ENCODE measurements around the gene FAM107B.
"Not testable (repeated sequence)": the region's sequence is repeated elsewhere in the genome, so short reads cannot be mapped to it uniquely, and the experiment has no call there.

The FAM107B gene

DNA sequence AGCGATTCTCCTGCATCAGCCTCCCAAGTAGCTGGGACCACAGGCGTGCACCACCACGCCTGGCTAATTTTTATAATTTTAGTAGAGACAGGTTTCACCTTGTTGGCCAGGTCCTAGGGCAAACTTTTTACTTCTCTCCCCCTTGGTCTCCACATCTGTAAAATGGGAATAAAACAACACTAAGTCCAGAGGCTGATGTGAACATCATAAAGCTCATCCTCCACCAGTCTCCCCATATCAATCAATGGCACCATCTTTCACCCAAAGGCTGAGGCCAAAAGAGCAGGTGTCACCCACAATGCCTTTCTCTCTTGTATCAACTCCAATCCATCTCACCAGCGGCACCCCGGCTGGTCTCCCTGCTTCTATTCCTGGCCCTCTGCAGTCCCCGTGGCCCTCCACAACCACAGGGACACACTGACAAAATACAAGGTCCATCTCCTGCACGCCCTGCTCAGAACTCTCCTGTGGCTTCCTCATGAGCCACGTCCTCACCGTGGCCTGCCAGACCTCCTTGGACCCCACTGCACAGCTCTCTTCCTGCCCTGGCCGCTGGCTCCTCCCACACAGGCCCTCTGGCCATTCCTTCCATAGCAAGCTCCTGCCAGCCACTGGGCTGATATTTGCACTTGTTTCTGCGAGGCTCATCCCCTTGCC, 179.0 kb downstream of the FAM107B start:
- DNase-seq: no peak

DNA sequence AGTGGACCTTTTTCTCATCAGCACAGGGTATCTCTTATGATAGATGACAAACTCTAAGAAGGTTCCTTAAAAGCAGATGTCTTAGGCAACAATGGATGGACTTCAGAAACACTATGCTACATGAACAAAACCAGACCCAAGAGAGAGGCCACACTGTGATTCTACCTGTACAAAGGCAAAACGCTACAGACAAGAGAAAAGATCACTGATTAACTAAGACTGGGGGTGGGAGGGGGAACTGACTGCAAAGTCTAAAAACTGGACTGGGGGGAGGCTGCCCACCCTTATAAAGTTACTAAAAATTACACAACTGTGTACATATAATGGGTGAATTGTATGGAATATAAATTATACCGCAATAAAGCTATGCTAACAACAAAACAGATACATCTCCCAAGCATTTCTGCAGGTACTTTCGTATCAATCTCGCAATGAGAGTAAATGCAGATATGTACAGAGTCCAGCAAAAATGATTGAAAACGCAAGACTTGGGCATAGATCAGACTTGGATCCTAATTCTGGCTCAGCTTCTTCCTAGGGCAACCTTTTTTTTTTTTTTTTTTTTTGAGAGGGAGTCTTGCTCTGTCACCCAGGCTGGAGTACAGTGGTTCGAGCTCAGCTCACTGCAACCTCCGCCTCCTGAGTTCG, 179.7 kb downstream of the FAM107B start:
- DNase-seq: no peak

GRCh38 chr10:14593806-14594205, 180.9 kb downstream of the FAM107B start:
- DNase-seq: no peak

DNA sequence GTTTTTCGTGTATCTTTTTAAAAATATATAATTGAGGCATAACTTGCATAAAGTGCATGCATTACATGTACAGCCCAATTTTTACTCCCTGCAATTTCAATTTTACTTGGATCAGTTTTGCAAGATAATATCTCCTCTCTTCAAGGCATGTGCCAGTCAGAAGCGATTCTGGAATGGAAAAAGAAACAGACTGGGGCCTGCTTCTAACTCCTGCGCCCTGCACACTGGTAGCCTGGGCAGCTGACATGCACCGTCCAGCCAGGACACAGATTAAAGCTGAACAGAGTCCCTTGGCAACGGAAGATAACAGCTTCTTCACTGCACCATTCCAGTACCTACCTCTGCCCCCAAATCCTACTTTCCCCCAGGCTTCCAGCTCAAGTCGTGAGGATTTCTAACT, 182.1 kb downstream of the FAM107B start:
- DNase-seq: no peak

- DNase-seq: no peak
Observed at GRCh38 chr10:14592026-14592425, 182.7 kb downstream of the FAM107B start.

DNA sequence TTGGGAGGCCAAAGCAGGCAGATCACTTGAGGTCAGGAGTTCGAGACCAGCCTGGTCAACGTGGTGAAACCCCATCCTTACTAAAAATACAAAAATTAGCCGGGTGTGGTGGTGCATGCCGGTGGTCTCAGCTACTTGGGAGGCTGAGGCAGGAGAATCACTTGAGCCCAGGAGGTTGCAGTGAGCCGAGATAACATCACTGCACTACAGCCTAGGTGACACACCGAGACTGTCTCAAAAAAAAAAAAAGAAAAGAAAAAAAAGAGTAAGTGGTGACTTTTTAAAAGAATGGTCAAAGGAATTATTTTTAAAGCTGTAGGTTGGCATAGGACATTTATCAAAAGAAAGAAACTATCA, 185.8 kb downstream of the FAM107B start:
- not testable (repeated sequence) for DNase-seq

DNA sequence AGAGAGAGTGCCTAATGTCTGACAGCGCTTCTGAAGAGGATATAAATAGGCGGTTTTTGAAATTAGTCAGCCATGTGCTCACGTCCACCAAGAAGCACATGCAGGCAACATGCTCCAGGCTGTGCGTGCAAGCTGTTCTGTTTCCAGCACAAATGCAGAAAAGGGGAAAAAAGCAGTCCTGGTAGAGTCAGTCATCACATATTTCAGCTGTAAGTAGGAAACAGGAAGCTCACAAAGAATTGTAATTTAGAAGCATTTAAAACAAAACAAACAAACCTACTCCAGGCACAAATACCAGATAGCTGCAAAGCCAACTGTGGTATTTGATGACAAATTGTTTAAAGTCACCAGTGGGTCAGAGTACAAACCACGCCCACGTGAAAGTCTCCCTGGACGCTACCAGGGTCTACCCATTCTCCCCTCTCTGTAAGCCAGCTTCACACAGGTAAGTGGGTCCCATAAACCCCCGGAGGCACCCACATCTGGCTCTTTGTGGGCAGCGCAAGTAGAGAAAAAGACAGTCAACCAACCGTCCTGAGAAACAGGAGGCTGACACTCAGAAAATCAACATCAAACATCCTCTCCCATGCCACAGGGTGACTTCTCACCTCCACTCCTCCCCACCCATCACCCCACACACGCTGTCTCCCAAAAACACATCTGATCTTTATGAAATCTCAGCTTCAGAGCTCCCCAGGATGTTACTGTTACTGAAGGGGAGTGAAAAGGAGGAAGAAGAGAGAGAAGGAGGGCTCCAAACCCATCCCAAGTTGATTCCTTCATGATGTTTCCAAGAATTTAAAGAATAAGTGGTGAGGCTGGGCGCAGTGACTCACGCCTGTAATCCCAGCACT, 186.4 kb downstream of the FAM107B start:
- peak; percentile 89 for DNase-seq

- no peak for DNase-seq
Observed at GRCh38 chr10:14587540-14588083, 187.1 kb downstream of the FAM107B start.

GRCh38 chr10:14586901-14587300, 187.8 kb downstream of the FAM107B start:
- no peak for DNase-seq

DNA sequence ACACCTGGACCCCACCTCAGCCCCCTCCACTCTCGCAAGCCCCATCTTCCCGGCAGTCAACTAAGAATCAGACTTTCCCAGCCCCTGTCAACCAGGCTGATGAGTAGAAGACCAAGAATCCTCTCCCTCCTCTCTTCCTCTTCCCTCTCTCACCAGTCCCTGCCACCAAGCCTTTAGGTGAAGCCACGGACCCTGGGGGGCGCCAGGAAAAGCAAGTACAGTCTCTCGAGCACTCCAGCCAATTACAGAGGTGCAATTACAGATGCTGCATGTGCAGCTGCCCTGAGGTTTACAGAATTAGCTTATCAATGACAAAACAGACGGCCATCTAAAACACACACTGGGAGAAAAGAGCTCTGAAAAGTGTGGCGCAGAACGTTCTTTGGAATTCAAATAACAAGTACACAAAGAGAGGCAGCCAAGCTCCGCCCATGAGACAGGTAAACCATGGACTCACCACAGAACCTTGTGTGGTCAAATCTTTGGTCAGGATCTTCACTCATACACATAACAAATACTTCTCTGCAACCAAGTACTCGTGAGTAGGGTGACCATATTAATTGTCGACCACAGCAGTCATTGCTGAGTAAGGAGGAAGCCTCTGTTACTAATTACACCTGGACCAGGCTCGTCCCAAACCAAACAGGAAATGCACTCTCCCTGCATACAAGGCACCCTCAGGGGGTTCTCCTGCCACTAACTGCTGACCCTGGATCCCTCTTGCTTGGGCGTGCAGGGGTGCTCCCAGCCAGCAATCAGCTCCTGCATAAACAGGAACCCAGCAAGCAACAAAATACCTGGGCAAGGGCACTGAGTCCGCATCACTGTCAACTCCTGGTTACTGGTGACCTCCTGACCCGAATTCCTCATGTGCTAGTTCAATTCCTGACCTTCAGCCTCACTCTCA, 189.2 kb downstream of the FAM107B start:
- no peak for DNase-seq

- DNase-seq: no peak
Observed at GRCh38 chr10:14584661-14585060, 190.0 kb downstream of the FAM107B start.

DNA sequence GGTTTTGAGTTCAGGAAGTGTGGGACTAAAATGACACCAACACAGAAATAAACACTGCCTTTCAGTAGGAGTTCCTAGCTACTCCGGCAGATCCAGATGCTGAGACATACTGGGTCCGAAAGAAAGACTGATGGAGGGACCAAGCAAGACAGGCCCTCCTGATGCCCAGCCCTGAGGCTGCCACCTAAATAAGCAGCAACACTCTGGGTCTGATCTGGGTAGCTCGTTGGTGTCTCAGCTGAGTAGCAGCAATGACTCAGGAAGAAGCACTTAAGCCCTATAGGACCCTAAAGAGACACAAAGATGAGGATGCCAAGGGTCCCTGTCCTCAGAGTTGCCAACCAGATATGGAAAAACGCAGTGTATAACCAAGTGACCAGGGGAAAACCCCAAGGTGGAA, 190.7 kb downstream of the FAM107B start:
- DNase-seq: no peak

GRCh38 chr10:14583252-14583651, 191.4 kb downstream of the FAM107B start:
- peak; percentile 78 for DNase-seq

GRCh38 chr10:14581553-14582321, 193.0 kb downstream of the FAM107B start:
- no peak for DNase-seq

- no peak for DNase-seq
Observed at GRCh38 chr10:14580671-14581332, 193.9 kb downstream of the FAM107B start.

DNA sequence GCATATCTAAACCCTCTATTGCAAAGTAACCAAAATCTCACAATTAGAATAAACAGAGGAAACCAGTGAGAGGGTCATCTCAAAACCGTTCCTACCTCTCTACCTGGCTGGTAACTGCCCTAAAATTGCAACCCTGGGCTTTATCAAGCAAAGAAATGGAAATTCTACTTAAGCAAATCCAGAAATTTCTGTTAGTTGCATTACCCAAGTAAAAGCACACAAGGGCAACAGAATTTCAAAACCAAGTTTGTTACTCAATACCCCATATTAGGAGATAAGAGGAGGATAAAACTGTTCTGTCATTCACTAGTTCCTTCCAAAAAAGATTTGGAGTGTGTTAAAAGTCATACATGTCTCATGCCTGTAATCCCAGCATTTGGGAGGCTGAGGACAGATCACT, 195.3 kb downstream of the FAM107B start:
- DNase-seq: no peak

GRCh38 chr10:14578060-14578952, 196.4 kb downstream of the FAM107B start:
- DNase-seq: no peak

GRCh38 chr10:14574885-14575284, 199.8 kb downstream of the FAM107B start:
- no peak for DNase-seq

- no peak for DNase-seq
Observed at GRCh38 chr10:14574291-14574690, 200.4 kb downstream of the FAM107B start.

- no peak for DNase-seq
Observed at GRCh38 chr10:14573666-14574261, 200.9 kb downstream of the FAM107B start.

Measured in activated CD4-positive, alpha-beta T cell treated with anti-CD3 and anti-CD28 coated beads, Interleukin-10, Interleukin-2, amounts not matched to agents 100 ng/mL and 50 ng/mL, durations not matched to agents 16 hours and 8 hours (primary cell).